NT2/D1 (cell line): Measurements from ENCODE around the gene CCR5.

Experiments used
- SUZ12 ChIP-seq: IDR thresholded peaks from 2 replicates; pipeline ENCODE4 v1.6.1; 2011; ENCODE audit not compliant: insufficient read length, insufficient read depth; ENCODE audit errors: extremely low read depth
- ZNF274 ChIP-seq: IDR thresholded peaks from 2 replicates; pipeline ENCODE4 v1.6.1; 2011; ENCODE audit warnings: mild to moderate bottlenecking, low read depth, low read length

DNA sequence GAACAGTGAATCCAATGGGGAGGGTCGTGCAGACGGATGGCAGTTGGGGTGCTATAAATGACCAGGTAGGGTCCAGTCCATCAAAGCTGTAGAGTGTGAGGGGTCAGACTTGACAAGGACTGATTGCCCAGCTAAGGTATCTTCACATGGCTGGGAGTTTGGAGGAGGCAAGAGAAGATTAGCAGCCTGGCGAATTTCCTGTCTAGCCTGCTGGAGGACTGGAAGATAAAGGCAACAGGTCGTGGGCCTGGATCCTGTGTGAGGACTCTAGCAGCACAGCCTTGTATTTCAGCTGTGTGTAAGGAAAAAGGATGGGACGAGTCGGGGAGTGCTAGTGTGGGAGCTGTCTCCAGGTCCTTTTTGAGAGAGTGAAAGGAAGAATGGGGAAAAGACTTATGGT is 18.6 kb downstream of the CCR5 start:
- TF ChIP-seq SUZ12: no peak
- no peak for TF ChIP-seq ZNF274
